SK-N-SH (cell line): ENCODE results near the gene C2CD4C.

ENCODE experiments used
- EP300 ChIP-seq, 2 experiments: IDR thresholded peaks; 2 replicates each; pipeline versions ENCODE4 v1.4.0 to v1.6.1; 2012; ENCODE audit warnings: borderline replicate concordance in 1 of 2, low read depth in 1 of 2, low read length in 1 of 2
- POLR2AphosphoS5 ChIP-seq: IDR thresholded peaks from 2 replicates; pipeline ENCODE4 v1.6.1; 2012; ENCODE audit warnings: low read depth, low read length
- RCOR1 ChIP-seq: fragments of 150-350 bp; IDR thresholded peaks from 2 replicates; pipeline ENCODE4 v1.6.1; 2017; ENCODE audit warnings: antibody characterized with exemption, low read length
- TF ChIP-seq, protein P1 (sequence below): IDR thresholded peaks from 2 replicates; pipeline ENCODE4 v1.6.1; 2012; ENCODE audit warnings: mild to moderate bottlenecking, low read depth, low read length, moderate library complexity
- TF ChIP-seq, protein P2 (sequence below): fragments of 200-600 bp; sonication (generic); IDR thresholded peaks from 2 replicates; pipeline ENCODE4 v1.6.1; 2017; ENCODE audit warnings: antibody characterized with exemption, mild to moderate bottlenecking, moderate library complexity

DNA sequence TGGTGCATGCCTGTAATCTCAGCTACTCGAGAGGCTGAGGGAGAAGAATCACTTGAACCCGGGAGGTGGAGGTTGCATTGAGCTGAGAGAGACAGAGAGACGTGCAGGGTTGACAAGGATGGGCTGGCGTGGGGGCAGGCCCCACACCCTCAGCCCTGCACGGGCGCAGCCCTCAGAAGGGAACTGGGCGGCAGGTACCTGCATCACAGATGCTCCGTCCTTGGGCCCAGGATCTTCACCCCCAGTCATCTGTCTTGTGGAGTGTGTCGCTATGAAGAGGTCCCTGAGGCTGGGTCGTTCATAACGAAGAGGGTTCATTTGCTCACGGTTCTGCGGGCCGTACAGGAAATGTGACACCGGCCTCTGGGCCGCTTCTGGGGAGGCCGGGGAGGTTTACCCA, 20.3 kb downstream of the C2CD4C start:
- TF ChIP-seq RCOR1 (no peak), EP300 (IDR thresholded peaks at IDR 0.05; ENCODE audit: borderline replicate concordance in 1 of 2, low read depth in 1 of 2, low read length in 1 of 2) (no peak), POLR2AphosphoS5 (no peak)
- TF ChIP-seq, protein P1, sequence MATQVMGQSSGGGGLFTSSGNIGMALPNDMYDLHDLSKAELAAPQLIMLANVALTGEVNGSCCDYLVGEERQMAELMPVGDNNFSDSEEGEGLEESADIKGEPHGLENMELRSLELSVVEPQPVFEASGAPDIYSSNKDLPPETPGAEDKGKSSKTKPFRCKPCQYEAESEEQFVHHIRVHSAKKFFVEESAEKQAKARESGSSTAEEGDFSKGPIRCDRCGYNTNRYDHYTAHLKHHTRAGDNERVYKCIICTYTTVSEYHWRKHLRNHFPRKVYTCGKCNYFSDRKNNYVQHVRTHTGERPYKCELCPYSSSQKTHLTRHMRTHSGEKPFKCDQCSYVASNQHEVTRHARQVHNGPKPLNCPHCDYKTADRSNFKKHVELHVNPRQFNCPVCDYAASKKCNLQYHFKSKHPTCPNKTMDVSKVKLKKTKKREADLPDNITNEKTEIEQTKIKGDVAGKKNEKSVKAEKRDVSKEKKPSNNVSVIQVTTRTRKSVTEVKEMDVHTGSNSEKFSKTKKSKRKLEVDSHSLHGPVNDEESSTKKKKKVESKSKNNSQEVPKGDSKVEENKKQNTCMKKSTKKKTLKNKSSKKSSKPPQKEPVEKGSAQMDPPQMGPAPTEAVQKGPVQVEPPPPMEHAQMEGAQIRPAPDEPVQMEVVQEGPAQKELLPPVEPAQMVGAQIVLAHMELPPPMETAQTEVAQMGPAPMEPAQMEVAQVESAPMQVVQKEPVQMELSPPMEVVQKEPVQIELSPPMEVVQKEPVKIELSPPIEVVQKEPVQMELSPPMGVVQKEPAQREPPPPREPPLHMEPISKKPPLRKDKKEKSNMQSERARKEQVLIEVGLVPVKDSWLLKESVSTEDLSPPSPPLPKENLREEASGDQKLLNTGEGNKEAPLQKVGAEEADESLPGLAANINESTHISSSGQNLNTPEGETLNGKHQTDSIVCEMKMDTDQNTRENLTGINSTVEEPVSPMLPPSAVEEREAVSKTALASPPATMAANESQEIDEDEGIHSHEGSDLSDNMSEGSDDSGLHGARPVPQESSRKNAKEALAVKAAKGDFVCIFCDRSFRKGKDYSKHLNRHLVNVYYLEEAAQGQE, result no peak
- TF ChIP-seq, protein P2, sequence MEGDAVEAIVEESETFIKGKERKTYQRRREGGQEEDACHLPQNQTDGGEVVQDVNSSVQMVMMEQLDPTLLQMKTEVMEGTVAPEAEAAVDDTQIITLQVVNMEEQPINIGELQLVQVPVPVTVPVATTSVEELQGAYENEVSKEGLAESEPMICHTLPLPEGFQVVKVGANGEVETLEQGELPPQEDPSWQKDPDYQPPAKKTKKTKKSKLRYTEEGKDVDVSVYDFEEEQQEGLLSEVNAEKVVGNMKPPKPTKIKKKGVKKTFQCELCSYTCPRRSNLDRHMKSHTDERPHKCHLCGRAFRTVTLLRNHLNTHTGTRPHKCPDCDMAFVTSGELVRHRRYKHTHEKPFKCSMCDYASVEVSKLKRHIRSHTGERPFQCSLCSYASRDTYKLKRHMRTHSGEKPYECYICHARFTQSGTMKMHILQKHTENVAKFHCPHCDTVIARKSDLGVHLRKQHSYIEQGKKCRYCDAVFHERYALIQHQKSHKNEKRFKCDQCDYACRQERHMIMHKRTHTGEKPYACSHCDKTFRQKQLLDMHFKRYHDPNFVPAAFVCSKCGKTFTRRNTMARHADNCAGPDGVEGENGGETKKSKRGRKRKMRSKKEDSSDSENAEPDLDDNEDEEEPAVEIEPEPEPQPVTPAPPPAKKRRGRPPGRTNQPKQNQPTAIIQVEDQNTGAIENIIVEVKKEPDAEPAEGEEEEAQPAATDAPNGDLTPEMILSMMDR, result no peak
